ENCODE data around the gene SEC24D. TPM values are rescaled to one million over a fixed set of nuclear protein-coding genes. Genes with fewer than 3 reads are reported as not detected.

SEC24D gene
- total and polyA plus RNA-seq, 9 of the 15 experiments (the other 6 are each of a cell fraction or from before 2014, with no cell fraction given), result 7.1 to 22.5 (median 11.3) TPM

- ATAC-seq, result no peak
- H3K4me2 ChIP-seq (ENCODE audit: insufficient read depth, low read length), result no peak overlapping the region
- H4K20me1 ChIP-seq (replicated peaks; ENCODE audit: control insufficient read depth, insufficient read depth, low read length), result no peaks in the 10 kb centered on the region
- no TSS peak for BruUV-seq (replicated peaks)
- ChIA-PET CTCF (ENCODE audit: low intra/inter-chr PET ratio) (no interaction called here), POLR2A (no interaction called here)
- no peak overlapping the region for H2AFZ ChIP-seq (ENCODE audit: low read depth, low read length)
- peaks cover 0 to 4% of the 10 kb centered on the region in 2 experiments; a peak in 2 of 5 replicates for H3K27me3 ChIP-seq (ENCODE audit: control insufficient read depth in 2 of 2, insufficient read depth in 2 of 2, low read length in 2 of 2)
- H3K79me2 ChIP-seq (ENCODE audit: control insufficient read depth, insufficient read depth, low read length), result no peaks in the 10 kb centered on the region
- no peak overlapping the region for H3K4me3 ChIP-seq
- TF ChIP-seq, protein P1, sequence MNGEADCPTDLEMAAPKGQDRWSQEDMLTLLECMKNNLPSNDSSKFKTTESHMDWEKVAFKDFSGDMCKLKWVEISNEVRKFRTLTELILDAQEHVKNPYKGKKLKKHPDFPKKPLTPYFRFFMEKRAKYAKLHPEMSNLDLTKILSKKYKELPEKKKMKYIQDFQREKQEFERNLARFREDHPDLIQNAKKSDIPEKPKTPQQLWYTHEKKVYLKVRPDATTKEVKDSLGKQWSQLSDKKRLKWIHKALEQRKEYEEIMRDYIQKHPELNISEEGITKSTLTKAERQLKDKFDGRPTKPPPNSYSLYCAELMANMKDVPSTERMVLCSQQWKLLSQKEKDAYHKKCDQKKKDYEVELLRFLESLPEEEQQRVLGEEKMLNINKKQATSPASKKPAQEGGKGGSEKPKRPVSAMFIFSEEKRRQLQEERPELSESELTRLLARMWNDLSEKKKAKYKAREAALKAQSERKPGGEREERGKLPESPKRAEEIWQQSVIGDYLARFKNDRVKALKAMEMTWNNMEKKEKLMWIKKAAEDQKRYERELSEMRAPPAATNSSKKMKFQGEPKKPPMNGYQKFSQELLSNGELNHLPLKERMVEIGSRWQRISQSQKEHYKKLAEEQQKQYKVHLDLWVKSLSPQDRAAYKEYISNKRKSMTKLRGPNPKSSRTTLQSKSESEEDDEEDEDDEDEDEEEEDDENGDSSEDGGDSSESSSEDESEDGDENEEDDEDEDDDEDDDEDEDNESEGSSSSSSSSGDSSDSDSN (IDR thresholded peaks at IDR 0.05; ENCODE audit: borderline replicate concordance in 1 of 2, low read depth in 2 of 2, low read length in 2 of 2), result no peak
- TF ChIP-seq ZNF785 (CRISPR knock-in tag; IDR thresholded peaks at IDR 0.05) (no peak), HMG20A (CRISPR knock-in tag; conservative IDR thresholded peaks at IDR 0.05) (no peak), ZNF134 (CRISPR knock-in tag; conservative IDR thresholded peaks at IDR 0.05) (peak; percentile 84), BCL6 (CRISPR knock-in tag; IDR thresholded peaks at IDR 0.05) (no peak), FOXK1 (CRISPR knock-in tag; IDR thresholded peaks at IDR 0.05; ENCODE audit: borderline replicate concordance) (no peak), MTA1 (IDR thresholded peaks at IDR 0.05; ENCODE audit: borderline replicate concordance) (no peak)
- TF ChIP-seq, protein P2, sequence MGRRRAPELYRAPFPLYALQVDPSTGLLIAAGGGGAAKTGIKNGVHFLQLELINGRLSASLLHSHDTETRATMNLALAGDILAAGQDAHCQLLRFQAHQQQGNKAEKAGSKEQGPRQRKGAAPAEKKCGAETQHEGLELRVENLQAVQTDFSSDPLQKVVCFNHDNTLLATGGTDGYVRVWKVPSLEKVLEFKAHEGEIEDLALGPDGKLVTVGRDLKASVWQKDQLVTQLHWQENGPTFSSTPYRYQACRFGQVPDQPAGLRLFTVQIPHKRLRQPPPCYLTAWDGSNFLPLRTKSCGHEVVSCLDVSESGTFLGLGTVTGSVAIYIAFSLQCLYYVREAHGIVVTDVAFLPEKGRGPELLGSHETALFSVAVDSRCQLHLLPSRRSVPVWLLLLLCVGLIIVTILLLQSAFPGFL (CRISPR knock-in tag; IDR thresholded peaks at IDR 0.05), result no peak
- no peaks in the 10 kb centered on the region for H3K36me3 ChIP-seq (ENCODE audit: control insufficient read depth, insufficient read depth, low read length)
- H3K4me1 ChIP-seq (replicated peaks in 1 of 2; ENCODE audit: control insufficient read depth in 2 of 2, insufficient read depth in 2 of 2, low read length in 2 of 2), result no peaks in the 10 kb centered on the region
- no peak for FAIRE-seq
- in situ Hi-C loops (cut with MboI), result no loop called here
- no peak overlapping the region for H3K9ac ChIP-seq (ENCODE audit: insufficient read depth in 1 of 2, low read depth in 2 of 2, low read length in 2 of 2)
- intact Hi-C loops (cut with micrococcal nuclease), result no loop called here
- no peaks in the 10 kb centered on the region for H3K9me3 ChIP-seq (replicated peaks; ENCODE audit: control insufficient read depth, insufficient read depth, low read depth, low read length)
- H3K9me1 ChIP-seq (ENCODE audit: control insufficient read depth, insufficient read depth, low read length), result no peaks in the 10 kb centered on the region
- no peak overlapping the region for H3K27ac ChIP-seq (ENCODE audit: extremely low read depth, low read depth, low read length)
- no peak for DNase-seq (ENCODE audit: extremely low read depth in 1 of 4, low spot score in 3 of 4)
Measured at GRCh38 chr4:118845552-118846050, 9.7 kb upstream of the SEC24D start.
